ENCODE data around the gene FER.

The FER gene

GRCh38 chr5:108797986-108798385, 50.3 kb downstream of the FER start:
- no peak for DNase-seq (ENCODE audit: low read depth in 1 of 2, low spot score in 1 of 2)
- H3K4me3 ChIP-seq (replicated peaks; ENCODE audit: insufficient read depth, low read length), result no peak overlapping the region
- no peak overlapping the region for H3K27ac ChIP-seq (replicated peaks)
- TF ChIP-seq POLR2AphosphoS5 (IDR thresholded peaks at IDR 0.05; ENCODE audit: low read depth) (no peak), CTCF (IDR thresholded peaks at IDR 0.05; ENCODE audit: insufficient read depth, low read length) (no peak), SPI1 (IDR thresholded peaks at IDR 0.05; ENCODE audit: borderline replicate concordance, low read depth) (no peak), GABPA (IDR thresholded peaks at IDR 0.05; ENCODE audit: low read depth) (no peak), REST (IDR thresholded peaks at IDR 0.05; ENCODE audit: insufficient replicate concordance, low read depth) (no peak)
- no peaks in the 10 kb centered on the region for H3K27me3 ChIP-seq (ENCODE audit: insufficient read depth, poor library complexity, severe bottlenecking)

GRCh38 chr5:108798513-108799265, 51.0 kb downstream of the FER start:
- no peak overlapping the region for H3K4me3 ChIP-seq (replicated peaks; ENCODE audit: insufficient read depth, low read length)
- no peak overlapping the region for H3K27ac ChIP-seq (replicated peaks)
- no peak for TF ChIP-seq CTCF (IDR thresholded peaks at IDR 0.05; ENCODE audit: insufficient read depth, low read length)
- DNase-seq (ENCODE audit: low read depth in 1 of 2, low spot score in 1 of 2), result no peak
- no peaks in the 10 kb centered on the region for H3K27me3 ChIP-seq (ENCODE audit: insufficient read depth, poor library complexity, severe bottlenecking)

GRCh38 chr5:108801301-108801700, 53.6 kb downstream of the FER start:
- Histone ChIP-seq H3K27ac (replicated peaks) (no peak overlapping the region), H3K4me3 (replicated peaks; ENCODE audit: insufficient read depth, low read length) (no peak overlapping the region), H3K27me3 (ENCODE audit: insufficient read depth, poor library complexity, severe bottlenecking) (no peaks in the 10 kb centered on the region)
- no peak for DNase-seq (ENCODE audit: low read depth in 1 of 2, low spot score in 1 of 2)
- TF ChIP-seq SPI1 (IDR thresholded peaks at IDR 0.05; ENCODE audit: borderline replicate concordance, low read depth) (no peak), GABPA (IDR thresholded peaks at IDR 0.05; ENCODE audit: low read depth) (no peak), REST (IDR thresholded peaks at IDR 0.05; ENCODE audit: insufficient replicate concordance, low read depth) (no peak), POLR2AphosphoS5 (IDR thresholded peaks at IDR 0.05; ENCODE audit: low read depth) (no peak), CTCF (IDR thresholded peaks at IDR 0.05; ENCODE audit: insufficient read depth, low read length) (no peak)

GRCh38 chr5:108801776-108802175, 54.1 kb downstream of the FER start:
- DNase-seq (ENCODE audit: low read depth in 1 of 2, low spot score in 1 of 2), result peak in 1 of 2 experiments; percentile 12
- H3K4me3 ChIP-seq (replicated peaks; ENCODE audit: insufficient read depth, low read length), result no peak overlapping the region
- TF ChIP-seq SPI1 (IDR thresholded peaks at IDR 0.05; ENCODE audit: borderline replicate concordance, low read depth) (no peak), REST (IDR thresholded peaks at IDR 0.05; ENCODE audit: insufficient replicate concordance, low read depth) (no peak), POLR2AphosphoS5 (IDR thresholded peaks at IDR 0.05; ENCODE audit: low read depth) (no peak), GABPA (IDR thresholded peaks at IDR 0.05; ENCODE audit: low read depth) (no peak), CTCF (IDR thresholded peaks at IDR 0.05; ENCODE audit: insufficient read depth, low read length) (no peak)
- H3K27ac ChIP-seq (replicated peaks), result no peak overlapping the region
- no peaks in the 10 kb centered on the region for H3K27me3 ChIP-seq (ENCODE audit: insufficient read depth, poor library complexity, severe bottlenecking)

Measured in HL-60 (cell line).